ENCODE results near the gene MCM3. TPM values are rescaled to one million over a fixed set of nuclear protein-coding genes. Genes with fewer than 3 reads are reported as not detected.

The MCM3 gene
- total and polyA plus RNA-seq, 2 donors (not counting 1 experiment from before 2014, with no cell fraction given), result 15.9 to 40.3 TPM

DNA sequence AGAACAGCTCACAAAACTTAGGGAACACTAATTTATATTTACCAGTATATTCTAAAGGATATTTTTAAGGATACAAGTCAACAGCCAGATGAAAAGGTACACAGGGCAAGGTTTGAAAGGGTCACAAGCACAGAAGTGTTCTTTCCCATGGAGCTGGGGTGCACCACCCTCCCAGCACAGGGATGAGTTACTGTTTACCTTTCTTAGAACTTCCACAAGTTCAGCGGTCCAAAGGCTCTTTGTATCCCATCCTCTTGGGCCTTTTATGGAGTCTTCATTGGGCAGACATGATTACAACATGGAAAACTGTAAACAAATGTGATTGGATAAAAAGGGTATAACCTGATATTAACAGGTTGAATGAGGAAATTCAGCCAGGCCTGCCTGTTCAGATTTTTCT lies 39.1 kb downstream of the MCM3 start:
- Histone ChIP-seq H3K36me3 (ENCODE audit: control insufficient read depth, insufficient read depth, low read length) (no peaks in the 10 kb centered on the region), H3K4me3 (replicated peaks in 1 of 4; ENCODE audit: control extremely low read depth in 1 of 4, insufficient read depth in 1 of 4, low read depth in 3 of 4, low read length in 4 of 4) (no peak overlapping the region), H3K79me2 (ENCODE audit: control insufficient read depth, insufficient read depth, low read length) (no peaks in the 10 kb centered on the region), H3K4me1 (ENCODE audit: control insufficient read depth, extremely low read depth, insufficient read depth, low read length) (no peaks in the 10 kb centered on the region), H3K9ac (ENCODE audit: insufficient read depth, low read length) (no peak overlapping the region), H2AFZ (ENCODE audit: low read length) (no peak overlapping the region), H3K27me3 (ENCODE audit: control insufficient read depth, insufficient read depth, low read length) (peaks cover 6% of the 10 kb centered on the region), H3K4me2 (ENCODE audit: extremely low read depth, insufficient read depth, low read length) (no peak overlapping the region), H3K9me3 (ENCODE audit: control insufficient read depth, insufficient read depth, low read depth, low read length) (no peaks in the 10 kb centered on the region), H4K20me1 (ENCODE audit: control insufficient read depth, extremely low read depth, insufficient read depth, low read length) (no peaks in the 10 kb centered on the region), H3K27ac (ENCODE audit: insufficient read depth, low read length) (no peak overlapping the region)
- DNase-seq (ENCODE audit: low read depth in 2 of 2), result no peak
- TF ChIP-seq EZH2 (IDR thresholded peaks at IDR 0.05; ENCODE audit: low read length, missing control alignments), result no peak
- TF ChIP-seq, protein P1, sequence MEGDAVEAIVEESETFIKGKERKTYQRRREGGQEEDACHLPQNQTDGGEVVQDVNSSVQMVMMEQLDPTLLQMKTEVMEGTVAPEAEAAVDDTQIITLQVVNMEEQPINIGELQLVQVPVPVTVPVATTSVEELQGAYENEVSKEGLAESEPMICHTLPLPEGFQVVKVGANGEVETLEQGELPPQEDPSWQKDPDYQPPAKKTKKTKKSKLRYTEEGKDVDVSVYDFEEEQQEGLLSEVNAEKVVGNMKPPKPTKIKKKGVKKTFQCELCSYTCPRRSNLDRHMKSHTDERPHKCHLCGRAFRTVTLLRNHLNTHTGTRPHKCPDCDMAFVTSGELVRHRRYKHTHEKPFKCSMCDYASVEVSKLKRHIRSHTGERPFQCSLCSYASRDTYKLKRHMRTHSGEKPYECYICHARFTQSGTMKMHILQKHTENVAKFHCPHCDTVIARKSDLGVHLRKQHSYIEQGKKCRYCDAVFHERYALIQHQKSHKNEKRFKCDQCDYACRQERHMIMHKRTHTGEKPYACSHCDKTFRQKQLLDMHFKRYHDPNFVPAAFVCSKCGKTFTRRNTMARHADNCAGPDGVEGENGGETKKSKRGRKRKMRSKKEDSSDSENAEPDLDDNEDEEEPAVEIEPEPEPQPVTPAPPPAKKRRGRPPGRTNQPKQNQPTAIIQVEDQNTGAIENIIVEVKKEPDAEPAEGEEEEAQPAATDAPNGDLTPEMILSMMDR (conservative IDR thresholded peaks at IDR 0.05 in 1 of 2, IDR thresholded peaks at IDR 0.05 in 1 of 2; ENCODE audit: low read depth in 1 of 2, low read length in 2 of 2), result no peak

DNA sequence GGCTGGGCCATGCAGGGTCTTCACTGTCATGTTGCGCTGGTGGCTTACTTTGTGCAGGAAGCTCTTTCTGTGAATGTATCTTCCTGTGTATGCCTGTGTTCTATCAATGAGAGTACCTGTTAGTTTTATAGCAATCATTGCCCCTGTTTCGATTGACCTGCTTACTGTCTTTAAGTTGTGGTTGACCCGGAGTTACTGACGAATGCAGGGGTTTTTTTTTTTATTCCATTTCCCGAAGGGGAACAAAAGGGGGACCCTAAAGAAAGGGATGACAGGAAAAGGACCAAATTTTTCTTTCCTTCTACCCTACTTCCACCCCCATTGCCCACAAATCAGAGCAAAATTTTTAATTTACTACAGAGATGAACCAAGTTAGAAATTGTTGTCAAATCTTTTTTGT lies 40.1 kb downstream of the MCM3 start, which contains the start of gene IL17F:
TSS of gene IL17F (minus strand) at position 101 of the 400 bp plus-strand sequence. CDS start at position 30, 71 bp downstream.
- Histone ChIP-seq H3K9me3 (ENCODE audit: control insufficient read depth, insufficient read depth, low read depth, low read length) (no peaks in the 10 kb centered on the region), H3K9ac (ENCODE audit: insufficient read depth, low read length) (no peak within 1 kb of the TSS), H2AFZ (ENCODE audit: low read length) (no peak within 1 kb of the TSS), H3K4me2 (ENCODE audit: extremely low read depth, insufficient read depth, low read length) (no peak within 1 kb of the TSS), H3K4me1 (ENCODE audit: control insufficient read depth, extremely low read depth, insufficient read depth, low read length) (no peaks in the 10 kb centered on the region), H4K20me1 (ENCODE audit: control insufficient read depth, extremely low read depth, insufficient read depth, low read length) (no peaks in the 10 kb centered on the region), H3K27me3 (ENCODE audit: control insufficient read depth, insufficient read depth, low read length) (peaks cover 6% of the 10 kb centered on the region), H3K4me3 (replicated peaks in 1 of 4; ENCODE audit: control extremely low read depth in 1 of 4, insufficient read depth in 1 of 4, low read depth in 3 of 4, low read length in 4 of 4) (no peak within 1 kb of the TSS), H3K79me2 (ENCODE audit: control insufficient read depth, insufficient read depth, low read length) (no peaks in the 10 kb centered on the region), H3K27ac (ENCODE audit: insufficient read depth, low read length) (no peak within 1 kb of the TSS), H3K36me3 (ENCODE audit: control insufficient read depth, insufficient read depth, low read length) (no peaks in the 10 kb centered on the region)
- TF ChIP-seq EZH2 (IDR thresholded peaks at IDR 0.05; ENCODE audit: low read length, missing control alignments), result no peak
- TF ChIP-seq, protein P1 (conservative IDR thresholded peaks at IDR 0.05 in 1 of 2, IDR thresholded peaks at IDR 0.05 in 1 of 2; ENCODE audit: low read depth in 1 of 2, low read length in 2 of 2), result no peak
- no peak for DNase-seq (ENCODE audit: low read depth in 2 of 2)

DNA sequence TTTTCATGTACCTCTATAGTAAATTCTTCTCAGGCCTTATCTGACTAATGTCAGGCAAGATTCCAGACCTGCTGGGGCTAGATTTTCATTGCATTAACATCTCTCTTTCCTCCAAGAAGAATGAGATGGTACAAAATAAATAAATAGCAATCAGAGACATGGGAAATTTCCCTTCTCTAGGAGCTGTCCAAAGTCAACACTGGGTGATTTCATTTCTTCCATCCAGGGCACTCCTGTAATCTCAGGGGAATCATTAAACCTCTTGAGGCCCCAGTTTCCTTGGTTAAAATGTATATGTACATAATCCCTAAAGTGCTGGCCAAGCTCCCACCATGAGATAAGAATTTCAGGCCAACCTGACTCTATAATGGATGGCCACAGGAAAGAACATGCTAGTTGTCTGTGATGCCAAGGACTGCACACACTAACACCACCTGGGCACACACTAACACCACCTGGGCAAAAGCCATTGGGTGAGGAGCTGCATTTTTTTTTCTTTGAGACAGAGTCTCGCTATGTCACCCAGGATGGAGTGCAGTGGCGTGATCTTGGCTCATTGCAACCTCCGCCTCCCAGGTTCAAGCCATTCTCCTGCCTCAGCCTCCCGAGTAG lies 41.2 kb downstream of the MCM3 start:
- Histone ChIP-seq H3K4me3 (replicated peaks in 1 of 4; ENCODE audit: control extremely low read depth in 1 of 4, insufficient read depth in 1 of 4, low read depth in 3 of 4, low read length in 4 of 4) (no peak overlapping the region), H3K27ac (ENCODE audit: insufficient read depth, low read length) (no peak overlapping the region), H3K36me3 (ENCODE audit: control insufficient read depth, insufficient read depth, low read length) (no peaks in the 10 kb centered on the region), H3K9ac (ENCODE audit: insufficient read depth, low read length) (no peak overlapping the region), H3K4me1 (ENCODE audit: control insufficient read depth, extremely low read depth, insufficient read depth, low read length) (no peaks in the 10 kb centered on the region), H3K79me2 (ENCODE audit: control insufficient read depth, insufficient read depth, low read length) (no peaks in the 10 kb centered on the region), H4K20me1 (ENCODE audit: control insufficient read depth, extremely low read depth, insufficient read depth, low read length) (no peaks in the 10 kb centered on the region), H3K27me3 (ENCODE audit: control insufficient read depth, insufficient read depth, low read length) (peaks cover 4% of the 10 kb centered on the region), H2AFZ (ENCODE audit: low read length) (no peak overlapping the region), H3K9me3 (ENCODE audit: control insufficient read depth, insufficient read depth, low read depth, low read length) (no peaks in the 10 kb centered on the region), H3K4me2 (ENCODE audit: extremely low read depth, insufficient read depth, low read length) (no peak overlapping the region)
- TF ChIP-seq, protein P1 (conservative IDR thresholded peaks at IDR 0.05 in 1 of 2, IDR thresholded peaks at IDR 0.05 in 1 of 2; ENCODE audit: low read depth in 1 of 2, low read length in 2 of 2), result no peak
- TF ChIP-seq EZH2 (IDR thresholded peaks at IDR 0.05; ENCODE audit: low read length, missing control alignments), result no peak
- DNase-seq (ENCODE audit: low read depth in 2 of 2), result no peak
